ENCODE data around the gene ZNF608.

GRCh38 chr5:124783794-124784193 is 37.4 kb upstream of the ZNF608 start:
- no peak for TF ChIP-seq CTCF (optimal IDR thresholded peaks at IDR 0.05 in 1 of 3, IDR thresholded peaks at IDR 0.05 in 1 of 3, conservative IDR thresholded peaks at IDR 0.05 in 1 of 3; ENCODE audit: extremely low read depth in 1 of 3, insufficient read depth in 2 of 3, low read length in 3 of 3)
- TF ChIP-seq EZH2 (IDR thresholded peaks at IDR 0.05; ENCODE audit: low read length), result no peak
